ENCODE results near the gene ATP1B1. TPM values are rescaled to one million over a fixed set of nuclear protein-coding genes. Genes with fewer than 3 reads are reported as not detected.

Gene ATP1B1
- total and polyA plus RNA-seq, 8 donors, result 93.4 to 213 (median 166) TPM

DNA sequence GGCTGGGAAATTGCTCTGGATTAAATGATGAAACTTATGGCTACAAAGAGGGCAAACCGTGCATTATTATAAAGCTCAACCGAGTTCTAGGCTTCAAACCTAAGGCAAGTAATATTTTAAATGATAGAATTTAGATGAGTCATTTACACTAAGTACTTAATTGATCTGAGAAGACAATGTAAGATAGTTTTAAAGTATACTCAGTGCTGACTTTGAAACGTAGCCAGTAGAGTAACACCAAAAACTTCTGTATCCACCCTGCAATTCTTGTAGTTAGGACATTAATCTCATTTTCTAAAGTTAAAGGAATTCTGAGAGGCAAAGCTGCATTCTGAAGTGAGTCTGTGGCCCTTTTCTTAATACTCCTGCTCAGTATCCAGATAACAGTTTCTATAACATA, 20.8 kb downstream of the ATP1B1 start:
- no peaks in the 10 kb centered on the region for H3K9me3 ChIP-seq
- FAIRE-seq (no peak), ATAC-seq (no peak), DNase-seq (no peak)
- no peak for TF ChIP-seq CTCF (IDR thresholded peaks at IDR 0.05)
- H3K4me3 ChIP-seq, result no peak overlapping the region
- H3K4me1 ChIP-seq, result peaks cover 7 to 15% (median 8%) of the 10 kb centered on the region in 3 donors
- H3K36me3 ChIP-seq, result peaks cover 0 to 47% (median 0%) of the 10 kb centered on the region in 3 donors
- WGBS, 2 donors, result 64 to 72% methylated on average over 3 of the region's 3 CpGs
- no peaks in the 10 kb centered on the region for H3K27me3 ChIP-seq
- H3K27ac ChIP-seq, result no peak overlapping the region
- intact Hi-C loops (cut with DNase I), result loop anchor here in 1 of 3 donors (10.0 kb wide), 1 partner anchor 523 kb away; no protein-coding TSS in a partner anchor

GRCh38 chr1:169128562-169128961, 22.1 kb downstream of the ATP1B1 start:
- DNase-seq (no peak), FAIRE-seq (no peak), ATAC-seq (no peak)
- intact Hi-C loops (cut with DNase I), result loop anchor here in 1 of 3 donors (10.0 kb wide), 1 partner anchor 524 kb away; no protein-coding TSS in a partner anchor
- 68 to 78% methylated on average over 2 of the region's 2 CpGs for WGBS, 2 donors
- H3K27ac ChIP-seq, result no peak overlapping the region
- no peak overlapping the region for H3K4me3 ChIP-seq
- no peaks in the 10 kb centered on the region for H3K9me3 ChIP-seq
- H3K27me3 ChIP-seq, result no peaks in the 10 kb centered on the region
- no peak for TF ChIP-seq CTCF (IDR thresholded peaks at IDR 0.05)
- H3K36me3 ChIP-seq, result peaks cover 0 to 47% (median 0%) of the 10 kb centered on the region in 3 donors
- H3K4me1 ChIP-seq, result peaks cover 7 to 15% (median 8%) of the 10 kb centered on the region in 3 donors

DNA sequence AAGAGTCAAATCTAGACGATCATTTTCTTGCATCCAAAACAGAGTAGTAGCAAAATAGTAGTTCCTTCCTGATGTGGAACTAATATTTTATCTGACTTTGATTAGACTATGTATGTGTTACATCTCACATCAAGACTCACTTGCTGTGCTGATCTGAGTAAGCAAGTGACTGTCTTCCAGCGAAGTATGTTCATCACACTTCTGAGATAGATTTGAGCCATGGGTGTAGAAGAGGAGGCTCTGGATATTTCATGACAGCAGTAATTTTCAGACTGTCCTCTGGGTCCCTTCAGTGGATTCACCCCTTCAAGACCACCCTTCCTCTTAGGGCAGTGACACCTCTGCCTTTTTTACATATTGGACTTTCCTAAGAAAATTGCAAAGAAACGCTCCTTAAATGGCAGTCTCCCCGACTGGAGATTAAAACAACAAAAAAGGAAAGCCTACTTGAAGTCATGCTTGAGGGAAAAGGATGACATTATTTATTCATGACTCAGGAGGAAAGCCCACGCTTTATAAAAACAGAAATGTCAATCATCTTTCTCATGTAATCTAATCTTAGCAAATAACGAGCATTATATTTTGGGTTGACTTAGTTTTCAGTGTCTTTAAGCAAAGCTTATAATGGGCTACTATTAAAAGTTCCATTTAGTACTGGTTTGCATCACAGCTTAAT, 22.8 kb downstream of the ATP1B1 start:
- Histone ChIP-seq H3K4me1 (peaks cover 1 to 8% (median 3%) of the 10 kb centered on the region in 3 donors), H3K4me3 (no peak overlapping the region), H3K27ac (peak overlapping the region in 1 of 4 donors; percentile 5), H3K36me3 (peaks cover 0 to 47% (median 0%) of the 10 kb centered on the region in 3 donors), H3K9me3 (no peaks in the 10 kb centered on the region), H3K27me3 (no peaks in the 10 kb centered on the region)
- intact Hi-C loops (cut with DNase I), result loop anchor here in 1 of 3 donors (10.0 kb wide), 1 partner anchor 524 kb away; no protein-coding TSS in a partner anchor
- 51 to 53% methylated on average over 6 of the region's 6 CpGs for WGBS, 2 donors
- no peak for DNase-seq
- no peak for ATAC-seq
- TF ChIP-seq CTCF (IDR thresholded peaks at IDR 0.05), result no peak
- no peak for FAIRE-seq

GRCh38 chr1:169130683-169131082, 24.2 kb downstream of the ATP1B1 start:
- H3K27ac ChIP-seq, result no peak overlapping the region

More at GRCh38 chr1:169130683-169131082, 24.2 kb downstream of the ATP1B1 start:
- Histone ChIP-seq H3K27me3 (no peaks in the 10 kb centered on the region), H3K36me3 (peaks cover 0 to 38% (median 0%) of the 10 kb centered on the region in 3 donors), H3K9me3 (no peaks in the 10 kb centered on the region), H3K4me3 (no peak overlapping the region), H3K4me1 (peaks cover 0 to 8% (median 0%) of the 10 kb centered on the region in 3 donors)
- WGBS, 2 donors, result 85 to 89% methylated on average over 4 of the region's 4 CpGs
- intact Hi-C loops (cut with DNase I), result no loop called here
- FAIRE-seq (no peak), ATAC-seq (no peak), DNase-seq (no peak)
- no peak for TF ChIP-seq CTCF (IDR thresholded peaks at IDR 0.05)

Measured in pancreas (tissue), 10 donors.